Measurements from ENCODE around the gene ZNF445. TPM values are rescaled to one million over a fixed set of nuclear protein-coding genes. Genes with fewer than 3 reads are reported as not detected.

The ZNF445 gene
- 10 to 100 TPM; 13.2 to 16.3 TPM for total RNA-seq

DNA sequence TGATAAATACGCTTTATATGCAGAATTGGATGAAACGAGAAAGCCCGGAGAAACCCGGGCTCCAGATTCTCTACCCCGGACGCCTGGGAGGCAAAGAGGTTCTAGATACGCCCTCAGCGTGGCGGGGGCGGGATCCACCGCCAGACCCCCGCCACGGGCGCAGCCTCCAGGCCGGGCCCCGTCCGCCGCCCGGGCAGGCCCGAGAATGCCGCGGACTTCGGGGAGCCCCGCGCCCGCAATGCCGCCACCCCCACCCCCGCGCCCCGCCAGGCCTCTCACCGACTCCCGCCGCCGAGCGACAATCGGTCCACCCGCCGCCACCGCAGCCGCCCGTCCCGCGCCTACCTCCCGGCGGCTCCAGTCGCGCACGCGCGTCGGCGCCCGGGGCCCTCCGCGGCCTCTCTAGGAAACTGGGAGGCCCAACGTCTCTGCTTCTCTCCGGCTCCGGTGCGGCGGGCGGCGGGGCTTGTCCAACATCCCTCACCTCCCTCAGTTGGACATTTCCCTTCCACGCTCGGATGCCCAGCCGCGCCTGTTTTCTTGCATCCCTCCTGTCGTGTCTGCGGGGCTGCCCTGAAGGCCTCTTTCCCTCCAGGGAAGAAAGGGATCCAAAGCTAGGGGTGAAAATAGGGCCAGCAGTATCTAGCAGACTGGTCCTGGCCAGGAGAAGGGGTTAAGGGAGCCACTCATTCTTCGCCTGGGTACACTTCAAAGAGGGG, at the start of gene ZNF445:
ZNF445 (minus strand) TSS at position 359 of the 719 bp plus-strand sequence. CDS start 22,121 bp downstream, outside the sequence.
- H3K27me3 Mint-ChIP-seq: no peaks in the 10 kb centered on the region
- H3K4me3 Mint-ChIP-seq: peak within 1 kb of the TSS; percentile 75
- CTCF ChIA-PET: no interaction called here
- peak; percentile 89 for ATAC-seq
- intact Hi-C loops (cut with DNase I, micrococcal nuclease): loop anchor here (1.0 to 10.0 kb wide), 7 partner anchors 33 to 1207 kb away; partner anchors contain the start of genes EXOSC7 (in 1 of the 2), SACM1L (in 1 of the 2), TCAIM (in 1 of the 2) and ZDHHC3 (in 1 of the 2)
- peak; percentile 87 for DNase-seq
- H3K27ac Mint-ChIP-seq: peak within 1 kb of the TSS; percentile 88
- POLR2A ChIA-PET: interaction anchor here (1.0 to 1.6 kb wide), 2 partner anchors 31 to 33 kb away, joined by 4 to 6 read pairs; no protein-coding TSS in a partner anchor
- H3K4me1 Mint-ChIP-seq: peaks cover 33% of the 10 kb centered on the region
- H3K9me3 Mint-ChIP-seq (ENCODE audit: low read depth): no peaks in the 10 kb centered on the region
- peaks cover 6% of the 10 kb centered on the region for H3K36me3 Mint-ChIP-seq (ENCODE audit: low read depth)

DNA sequence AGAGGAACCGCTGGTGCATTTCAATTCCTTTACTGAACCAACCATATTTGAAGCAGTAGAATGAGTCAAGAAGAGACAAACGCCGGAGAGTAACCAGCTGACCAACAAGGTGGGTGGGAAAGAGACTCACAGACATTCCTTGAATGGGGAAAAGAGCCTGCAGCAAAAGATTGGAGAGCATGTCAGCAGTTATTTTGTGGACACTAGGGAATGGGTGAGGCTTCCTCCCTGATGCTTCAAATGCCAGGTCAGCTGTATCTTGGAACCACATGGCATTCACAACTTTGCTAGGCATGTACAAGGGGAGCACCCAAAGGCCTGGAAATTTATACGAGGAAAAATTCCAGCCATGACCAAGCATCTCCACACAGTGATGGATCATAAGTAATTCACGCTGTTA, 47.6 kb upstream of the ZNF445 start:
- POLR2A ChIA-PET: no interaction called here
- H3K9me3 Mint-ChIP-seq (ENCODE audit: low read depth): no peaks in the 10 kb centered on the region
- no peak overlapping the region for H3K27ac Mint-ChIP-seq
- CTCF ChIA-PET: interaction anchor here (0.7 kb wide), 1 partner anchor 9 kb away, joined by 3 read pairs; no protein-coding TSS in a partner anchor
- H3K27me3 Mint-ChIP-seq: peaks cover 25% of the 10 kb centered on the region
- no peaks in the 10 kb centered on the region for H3K36me3 Mint-ChIP-seq (ENCODE audit: low read depth)
- DNase-seq: no peak
- no peaks in the 10 kb centered on the region for H3K4me1 Mint-ChIP-seq
- H3K4me3 Mint-ChIP-seq: no peak overlapping the region
- intact Hi-C loops (cut with DNase I, micrococcal nuclease): no loop called here
- no peak for ATAC-seq

DNA sequence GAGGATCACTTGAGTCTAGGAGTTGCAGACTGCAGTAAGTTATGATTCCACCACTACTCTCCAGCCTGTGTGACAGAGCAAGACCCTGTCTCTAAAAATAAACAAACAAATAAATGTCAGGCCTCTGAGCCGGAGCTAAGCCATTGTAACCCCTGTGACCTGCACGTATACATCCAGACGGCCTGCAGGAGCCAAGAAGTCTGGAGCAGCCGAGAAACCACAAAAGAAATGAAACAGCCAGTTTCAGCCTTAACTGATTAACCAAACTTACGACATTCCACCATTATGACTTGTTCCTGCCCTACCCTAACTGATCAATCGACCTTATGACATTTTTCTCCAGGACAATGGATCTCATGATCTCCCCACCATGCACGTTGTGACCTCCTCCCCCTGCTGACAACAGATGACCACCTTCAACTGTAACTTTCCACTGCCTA, 45.0 kb upstream of the ZNF445 start:
- ATAC-seq: no peak
- Mint-ChIP-seq H3K4me1 (peaks cover 6% of the 10 kb centered on the region), H3K27ac (no peak overlapping the region), H3K4me3 (no peak overlapping the region), H3K9me3 (ENCODE audit: low read depth) (no peaks in the 10 kb centered on the region), H3K27me3 (peaks cover 32% of the 10 kb centered on the region), H3K36me3 (ENCODE audit: low read depth) (no peaks in the 10 kb centered on the region)
- no peak for DNase-seq
- ChIA-PET POLR2A (no interaction called here), CTCF (no interaction called here)
- intact Hi-C loops (cut with DNase I, micrococcal nuclease): no loop called here

DNA sequence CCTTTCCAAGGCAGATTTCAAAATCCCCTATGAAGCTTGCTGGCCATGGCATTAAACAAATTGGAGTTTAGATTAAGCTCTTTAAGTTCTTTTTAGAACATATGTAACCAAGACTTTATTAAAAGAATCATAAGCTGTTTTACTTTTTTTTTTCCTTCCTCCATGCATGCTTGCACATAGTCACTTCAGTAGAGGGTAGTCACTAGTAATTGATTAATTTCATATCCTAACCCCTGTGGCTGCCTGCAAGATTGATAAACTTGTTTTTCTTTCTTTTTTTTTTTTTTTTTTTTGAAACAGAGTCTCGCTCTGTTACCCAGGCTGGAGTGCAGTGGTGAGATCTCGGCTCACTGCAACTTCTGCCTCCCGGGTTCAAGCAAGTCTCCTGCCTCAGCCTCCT, 44.3 kb upstream of the ZNF445 start:
- ChIA-PET POLR2A (interaction anchor here (0.6 kb wide), 1 partner anchor 12 kb away, joined by 14 read pairs; no protein-coding TSS in a partner anchor), CTCF (interaction anchor here (1.1 kb wide), 1 partner anchor 11 kb away, joined by 3 read pairs; no protein-coding TSS in a partner anchor)
- Mint-ChIP-seq H3K4me3 (no peak overlapping the region), H3K4me1 (peaks cover 6% of the 10 kb centered on the region), H3K36me3 (ENCODE audit: low read depth) (no peaks in the 10 kb centered on the region), H3K27ac (no peak overlapping the region), H3K9me3 (ENCODE audit: low read depth) (no peaks in the 10 kb centered on the region), H3K27me3 (peaks cover 30% of the 10 kb centered on the region)
- no peak for DNase-seq
- no peak for ATAC-seq
- intact Hi-C loops (cut with DNase I, micrococcal nuclease): no loop called here

DNA sequence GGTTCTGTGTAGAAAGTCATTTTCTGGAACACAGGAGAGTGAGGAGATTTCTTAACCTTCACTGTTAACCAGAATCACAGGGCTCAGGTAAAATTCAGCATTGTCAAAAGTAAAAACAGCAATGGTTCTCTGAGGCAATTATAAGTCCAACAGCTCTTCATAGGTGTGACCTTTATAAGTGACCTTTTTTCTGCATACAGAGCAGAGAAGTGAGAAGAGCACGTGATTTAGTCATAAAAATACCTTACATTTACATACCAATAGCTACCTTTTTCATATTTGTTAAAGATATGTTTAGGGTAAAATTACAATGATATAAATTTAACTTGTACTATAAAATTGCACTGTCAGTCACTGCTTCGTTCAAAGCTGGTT, 41.3 kb upstream of the ZNF445 start:
- peaks cover 23% of the 10 kb centered on the region for H3K27me3 Mint-ChIP-seq
- DNase-seq (no peak), ATAC-seq (no peak)
- no peak overlapping the region for H3K4me3 Mint-ChIP-seq
- no peaks in the 10 kb centered on the region for H3K9me3 Mint-ChIP-seq (ENCODE audit: low read depth)
- POLR2A ChIA-PET: interaction anchor here (1.1 kb wide), 1 partner anchor 47 kb away, joined by 4 read pairs; no protein-coding TSS in a partner anchor
- H3K27ac Mint-ChIP-seq: no peak overlapping the region
- intact Hi-C loops (cut with DNase I, micrococcal nuclease): no loop called here
- H3K4me1 Mint-ChIP-seq: peaks cover 6% of the 10 kb centered on the region
- H3K36me3 Mint-ChIP-seq (ENCODE audit: low read depth): no peaks in the 10 kb centered on the region
- CTCF ChIA-PET: interaction anchor here (1.8 kb wide), 1 partner anchor 14 kb away, joined by 4 read pairs; no protein-coding TSS in a partner anchor

DNA sequence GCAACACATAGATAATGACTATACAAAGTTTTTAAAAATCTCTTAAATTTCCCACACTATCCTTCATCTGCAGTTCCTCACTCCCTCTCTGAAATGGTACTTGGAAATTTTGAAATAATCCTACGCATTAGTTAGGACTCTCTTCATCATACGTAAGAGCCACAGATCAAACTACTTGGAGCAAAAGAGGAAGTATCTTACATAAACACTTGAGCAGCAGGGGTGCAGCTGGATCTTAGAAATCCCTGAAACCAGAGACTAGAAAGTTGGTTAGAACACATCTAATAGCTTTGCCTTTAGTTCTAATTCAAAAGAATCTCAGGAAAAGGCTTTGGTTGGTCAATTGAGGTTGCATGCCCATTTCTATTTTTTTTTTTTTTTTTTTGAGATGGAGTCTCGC, 38.8 kb upstream of the ZNF445 start:
- ChIA-PET POLR2A (interaction anchor here (0.6 kb wide), 1 partner anchor 77 kb away, joined by 3 read pairs; no protein-coding TSS in a partner anchor), CTCF (interaction anchor here (0.7 kb wide), 1 partner anchor 9 kb away, joined by 3 read pairs; no protein-coding TSS in a partner anchor)
- no peak overlapping the region for H3K4me3 Mint-ChIP-seq
- no peaks in the 10 kb centered on the region for H3K36me3 Mint-ChIP-seq (ENCODE audit: low read depth)
- DNase-seq (no peak), ATAC-seq (no peak)
- peaks cover 9% of the 10 kb centered on the region for H3K27me3 Mint-ChIP-seq
- no peak overlapping the region for H3K27ac Mint-ChIP-seq
- intact Hi-C loops (cut with DNase I, micrococcal nuclease): no loop called here
- no peaks in the 10 kb centered on the region for H3K9me3 Mint-ChIP-seq (ENCODE audit: low read depth)
- peaks cover 11% of the 10 kb centered on the region for H3K4me1 Mint-ChIP-seq

DNA sequence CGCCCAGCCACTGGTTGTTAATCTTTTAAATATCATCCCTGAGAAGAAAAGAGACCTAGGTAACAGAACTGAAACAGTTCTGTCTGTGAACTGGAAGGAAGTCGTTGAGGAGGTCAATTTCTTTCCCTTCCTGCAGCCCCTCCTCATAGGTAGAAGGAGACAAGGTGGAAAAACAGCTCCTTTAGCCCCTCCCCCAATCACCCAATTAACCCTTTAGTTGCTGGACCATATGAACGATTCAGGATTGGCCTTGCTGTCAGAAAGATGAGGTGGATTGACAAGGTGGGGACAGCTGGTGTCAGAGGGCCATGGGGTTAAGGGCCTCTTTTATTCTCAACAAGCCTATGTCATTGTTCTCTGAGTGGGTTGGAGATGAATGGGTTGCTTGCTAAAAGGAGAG, 36.0 kb upstream of the ZNF445 start:
- intact Hi-C loops (cut with DNase I, micrococcal nuclease): loop anchor here in 1 of 2 experiments (5.0 kb wide), 2 partner anchors 176 to 191 kb away; partner anchors contain the start of gene TCAIM
- POLR2A ChIA-PET: no interaction called here
- ATAC-seq: no peak

DNA sequence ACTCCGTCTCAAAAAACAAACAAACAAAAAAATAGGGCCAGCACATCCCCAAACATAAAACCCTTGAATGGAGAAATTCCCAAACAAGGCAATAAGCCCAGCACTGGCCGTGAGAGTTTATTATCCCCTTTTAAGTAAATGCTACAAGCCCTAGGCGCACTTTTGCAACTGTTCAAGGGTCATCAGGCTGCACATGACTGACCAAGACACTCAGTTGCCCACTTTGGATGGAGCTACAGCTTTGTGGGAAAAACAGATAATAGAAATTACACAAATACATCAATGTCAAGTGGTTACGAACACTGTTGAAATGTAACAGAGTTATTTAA, 33.7 kb upstream of the ZNF445 start:
- CTCF ChIA-PET: interaction anchor here (0.6 to 1.2 kb wide), 7 partner anchors 10 to 370 kb away, joined by 3 to 5 read pairs (median 3); no protein-coding TSS in a partner anchor
- ATAC-seq: no peak

More for the DNA sequence above, 36.0 kb upstream of the ZNF445 start:
- CTCF ChIA-PET: no interaction called here
- Mint-ChIP-seq H3K36me3 (ENCODE audit: low read depth) (peaks cover 3% of the 10 kb centered on the region), H3K27me3 (peaks cover 5% of the 10 kb centered on the region), H3K27ac (no peak overlapping the region), H3K9me3 (ENCODE audit: low read depth) (no peaks in the 10 kb centered on the region), H3K4me3 (no peak overlapping the region), H3K4me1 (peaks cover 22% of the 10 kb centered on the region)
- no peak for DNase-seq

DNA sequence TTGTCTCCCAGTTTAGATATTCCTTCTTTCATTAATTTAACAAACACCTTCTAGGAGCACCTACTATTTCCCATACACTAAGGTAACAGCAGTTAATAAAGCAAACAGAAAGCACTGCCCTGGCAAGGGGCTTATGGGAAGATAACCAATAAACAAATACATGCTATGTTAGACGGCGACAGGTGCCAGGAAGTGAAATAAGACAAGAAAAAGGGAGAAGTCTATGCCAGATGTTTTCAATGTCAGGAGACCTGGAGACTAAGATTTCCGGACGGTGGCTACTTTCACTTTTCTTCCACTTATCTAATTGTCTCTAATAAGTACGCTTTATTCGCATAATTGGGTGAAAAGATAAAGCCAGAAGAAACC, 32.5 kb upstream of the ZNF445 start:
- Mint-ChIP-seq H3K4me1 (peaks cover 30% of the 10 kb centered on the region), H3K4me3 (peak overlapping the region; percentile 77), H3K27ac (peak overlapping the region; percentile 76), H3K27me3 (no peaks in the 10 kb centered on the region), H3K9me3 (ENCODE audit: low read depth) (peaks cover 8% of the 10 kb centered on the region), H3K36me3 (ENCODE audit: low read depth) (peaks cover 23% of the 10 kb centered on the region)
- POLR2A ChIA-PET: interaction anchor here (0.6 to 1.3 kb wide), 3 partner anchors 11 to 252 kb away, joined by 3 to 14 read pairs (median 6); no protein-coding TSS in a partner anchor
- intact Hi-C loops (cut with DNase I, micrococcal nuclease): loop anchor here (1.0 to 5.0 kb wide), 9 partner anchors 33 to 466 kb away; partner anchors contain the start of genes TCAIM (in 2 of the 2), ZNF445 (in 2 of the 2), EXOSC7 (in 1 of the 2) and KIAA1143 (in 1 of the 2)
- CTCF ChIA-PET: no interaction called here
- no peak for ATAC-seq
- no peak for DNase-seq

More for the DNA sequence above, 33.7 kb upstream of the ZNF445 start:
- peak overlapping the region; percentile 77 for H3K4me3 Mint-ChIP-seq
- no peak for DNase-seq
- H3K9me3 Mint-ChIP-seq (ENCODE audit: low read depth): peaks cover 2% of the 10 kb centered on the region
- peaks cover 30% of the 10 kb centered on the region for H3K4me1 Mint-ChIP-seq
- POLR2A ChIA-PET: interaction anchor here (1.1 to 1.3 kb wide), 2 partner anchors 33 to 72 kb away, joined by 3 to 6 read pairs; no protein-coding TSS in a partner anchor
- intact Hi-C loops (cut with DNase I, micrococcal nuclease): loop anchor here (1.0 to 5.0 kb wide), 4 partner anchors 42 to 189 kb away; partner anchors contain the start of gene TCAIM (in 1 of the 2)
- peak overlapping the region; percentile 90 for H3K27ac Mint-ChIP-seq
- no peaks in the 10 kb centered on the region for H3K27me3 Mint-ChIP-seq
- H3K36me3 Mint-ChIP-seq (ENCODE audit: low read depth): peaks cover 13% of the 10 kb centered on the region

DNA sequence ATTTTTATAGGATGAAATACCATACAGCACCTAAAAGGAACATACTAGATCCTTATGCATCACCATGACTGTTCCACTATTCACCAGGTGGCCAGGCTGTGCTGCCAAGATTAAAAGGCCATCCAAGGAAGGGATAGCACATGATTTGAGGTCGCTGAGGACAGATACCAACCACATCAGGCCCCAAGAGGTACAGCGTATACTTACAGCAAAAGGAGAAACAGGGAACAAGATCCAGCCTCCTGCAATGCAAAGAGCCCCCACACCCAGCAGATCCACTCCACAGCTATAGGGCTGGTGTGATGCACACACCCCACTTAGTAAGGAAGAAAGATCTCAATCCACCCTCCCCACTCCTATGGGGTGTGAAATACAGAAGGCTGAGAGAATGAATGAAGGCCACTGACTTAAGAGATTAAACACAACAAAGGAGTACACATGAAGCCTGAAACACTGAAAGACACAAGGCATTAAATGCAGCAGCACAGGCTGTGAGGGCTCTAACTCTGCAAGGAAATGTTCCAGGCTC, 32.0 kb upstream of the ZNF445 start:
- Mint-ChIP-seq H3K9me3 (ENCODE audit: low read depth) (peaks cover 8% of the 10 kb centered on the region), H3K27me3 (no peaks in the 10 kb centered on the region), H3K36me3 (ENCODE audit: low read depth) (peaks cover 23% of the 10 kb centered on the region), H3K27ac (peak overlapping the region; percentile 76), H3K4me1 (peaks cover 30% of the 10 kb centered on the region), H3K4me3 (peak overlapping the region; percentile 77)
- intact Hi-C loops (cut with DNase I, micrococcal nuclease): no loop called here
- CTCF ChIA-PET: no interaction called here
- peak; percentile 24 for ATAC-seq
- DNase-seq: peak; percentile 26
- POLR2A ChIA-PET: no interaction called here

DNA sequence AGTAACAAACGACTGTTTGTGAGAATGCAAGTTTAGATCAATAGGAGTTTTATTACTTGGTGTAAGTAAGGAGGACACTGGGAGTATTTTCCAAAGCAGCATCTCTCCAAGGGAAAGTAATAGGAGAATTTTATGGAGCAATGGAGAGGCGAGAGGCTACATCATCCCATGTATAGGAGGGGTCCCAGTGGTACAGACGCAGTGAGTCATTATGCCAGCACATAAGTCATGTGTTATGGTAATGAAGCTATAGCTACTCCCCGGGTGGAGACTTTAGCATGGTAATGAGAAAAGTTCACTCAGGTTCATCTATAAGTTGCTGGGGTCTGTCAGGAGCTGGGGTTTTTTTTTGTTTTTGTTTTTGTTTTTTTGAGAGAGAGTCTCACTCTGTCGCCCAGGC, 29.5 kb upstream of the ZNF445 start:
- intact Hi-C loops (cut with DNase I, micrococcal nuclease): no loop called here
- no peak overlapping the region for H3K27ac Mint-ChIP-seq
- POLR2A ChIA-PET: no interaction called here
- CTCF ChIA-PET: no interaction called here
- peaks cover 19% of the 10 kb centered on the region for H3K9me3 Mint-ChIP-seq (ENCODE audit: low read depth)
- ATAC-seq: no peak
- H3K27me3 Mint-ChIP-seq: no peaks in the 10 kb centered on the region
- H3K4me1 Mint-ChIP-seq: peaks cover 30% of the 10 kb centered on the region
- no peak for DNase-seq
- no peak overlapping the region for H3K4me3 Mint-ChIP-seq
- H3K36me3 Mint-ChIP-seq (ENCODE audit: low read depth): peaks cover 40% of the 10 kb centered on the region

Measured in activated CD4-positive, alpha-beta T cell treated with anti-CD3 and anti-CD28 coated beads for 36 hours (primary cell).